Measurements from ENCODE around the gene ADAMTSL2.

GRCh38 chr9:133601746-133602145, 67.2 kb downstream of the ADAMTSL2 start:
- no peak for TF ChIP-seq POLR2A (IDR thresholded peaks at IDR 0.05)
- TF ChIP-seq CTCF (IDR thresholded peaks at IDR 0.05): no peak
